CD4-positive, CD25-positive, alpha-beta regulatory T cell (primary cell): Measurements from ENCODE around the gene ZEB1. TPM values are rescaled to one million over a fixed set of nuclear protein-coding genes. Genes with fewer than 3 reads are reported as not detected.

Source experiments
- ATAC-seq, 2 donors: fragments of 150-1000 bp; cut with Tn5 transposase; one replicate each; pipeline ENCODE4 v1.10.0; 2021; ENCODE audit warnings: low read depth in 2 of 2, moderate number of reproducible peaks in 2 of 2, moderate library complexity in 1 of 2
- DNase-seq, 3 donors: peaks; one replicate each; pipeline versions ENCODE4 v3.0.0 to v3.0.0-alpha.2; 2012 to 2022; ENCODE audit warnings: mixed read lengths in 1 of 3
- H3K27ac ChIP-seq: one replicate; pipeline ENCODE4 v1.7.0; 2013; ENCODE audit warnings: mild to moderate bottlenecking, low read length; ENCODE audit not compliant: insufficient read depth, poor library complexity, severe bottlenecking
- H3K27me3 ChIP-seq: one replicate; pipeline ENCODE4 v1.7.0; 2013; ENCODE audit warnings: low read length; ENCODE audit not compliant: control insufficient read depth, insufficient read depth
- H3K36me3 ChIP-seq: one replicate; pipeline ENCODE4 v1.7.0; 2013; ENCODE audit warnings: mild to moderate bottlenecking, low read length, moderate library complexity; ENCODE audit not compliant: control insufficient read depth, insufficient read depth
- H3K4me1 ChIP-seq: 2 replicates; pipeline ENCODE4 v1.7.0; 2013; ENCODE audit warnings: mild to moderate bottlenecking, low read length; ENCODE audit not compliant: insufficient read depth, control insufficient read depth, poor library complexity, severe bottlenecking
- H3K4me3 ChIP-seq: one replicate; pipeline ENCODE4 v1.7.0; 2013; ENCODE audit warnings: low read depth, mild to moderate bottlenecking, low read length, moderate library complexity
- H3K9me3 ChIP-seq, 2 experiments: 1 replicate in 1 of 2; 2 replicates in 1 of 2; pipeline ENCODE4 v1.7.0; 2013; ENCODE audit warnings: low read length in 2 of 2, mild to moderate bottlenecking in 1 of 2, moderate library complexity in 1 of 2; ENCODE audit not compliant: control insufficient read depth in 2 of 2
- H3K27ac Mint-ChIP-seq, 3 donors: one replicate each; pipeline ENCODE4 v1.8.0; 2020 to 2022; ENCODE audit warnings: mild to moderate bottlenecking in 3 of 3, mixed read lengths in 3 of 3, moderate library complexity in 2 of 3
- H3K27me3 Mint-ChIP-seq: one replicate; pipeline ENCODE4 v1.8.0; 2022; ENCODE audit warnings: mild to moderate bottlenecking, mixed read lengths
- H3K36me3 Mint-ChIP-seq: one replicate; pipeline ENCODE4 v1.8.0; 2020; ENCODE audit warnings: mixed read lengths
- H3K4me1 Mint-ChIP-seq, 4 donors: one replicate each; pipeline ENCODE4 v1.8.0; 2020 to 2022; ENCODE audit warnings: mixed read lengths in 4 of 4, mild to moderate bottlenecking in 1 of 4
- H3K4me3 Mint-ChIP-seq, 4 donors: one replicate each; pipeline ENCODE4 v1.8.0; 2020 to 2022; ENCODE audit warnings: mild to moderate bottlenecking in 4 of 4, mixed read lengths in 4 of 4, moderate library complexity in 3 of 4
- H3K9me3 Mint-ChIP-seq, 7 donors: one replicate each; pipeline ENCODE4 v1.8.0; 2020 to 2022; ENCODE audit warnings: mixed read lengths in 7 of 7, mild to moderate bottlenecking in 3 of 7, moderate library complexity in 2 of 7
- polyA plus RNA-seq, 4 donors: library from polyadenylated mRNA; unstranded; fragments of 300-500 nt; fragmentation: Illumina TruSeq; gene quantifications; one replicate each; pipeline ENCODE4 v1.2.3, GENCODE V29; 2021
- total RNA-seq: library from RNA; stranded (reverse); gene quantifications from one replicate; pipeline ENCODE4 v1.2.3, GENCODE V29; 2022

The ZEB1 gene
- total RNA-seq, result 150 TPM
- 10 to 100 TPM; 26.2 to 40.2 (median 28.8) TPM for polyA plus RNA-seq

DNA sequence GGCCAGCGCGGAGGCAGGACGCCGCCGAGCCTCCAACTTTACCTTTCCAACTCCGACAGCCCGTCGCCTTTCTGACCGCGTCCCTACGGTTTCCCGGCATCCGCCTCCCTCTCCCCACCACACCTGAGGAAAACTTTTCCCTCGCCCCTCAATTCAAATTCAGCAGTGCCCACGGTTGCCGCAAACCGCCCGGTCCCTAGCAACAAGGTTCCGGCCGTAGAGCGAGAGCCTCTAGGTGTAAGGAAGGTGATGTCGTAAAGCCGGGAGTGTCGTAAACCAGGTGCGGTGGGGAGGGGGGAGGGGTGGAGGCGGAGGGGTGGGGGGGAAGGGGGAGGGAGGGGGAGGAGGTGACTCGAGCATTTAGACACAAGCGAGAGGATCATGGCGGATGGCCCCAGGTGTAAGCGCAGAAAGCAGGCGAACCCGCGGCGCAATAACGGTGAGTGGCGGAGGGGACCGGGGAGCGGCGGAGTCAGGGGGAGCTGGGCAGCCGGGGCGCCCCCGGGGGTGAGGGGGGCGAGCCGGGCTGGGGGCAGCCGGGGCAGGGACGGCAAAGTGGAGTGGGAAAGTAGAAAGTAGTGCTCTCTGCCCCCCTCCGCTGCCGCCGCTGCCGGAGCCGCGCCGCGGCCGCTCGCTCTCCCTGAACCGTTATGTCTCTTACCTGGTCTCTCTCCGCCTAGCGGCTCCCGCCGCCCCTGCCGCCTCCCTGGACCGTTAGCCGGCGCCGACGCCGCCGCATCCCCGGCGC lies at the start of gene ZEB1:
ZEB1 (plus strand) TSS at position 363 of the 748 bp plus-strand sequence; CDS start at position 382, 19 bp downstream.
- no peaks in the 10 kb centered on the region for H3K36me3 ChIP-seq
- H3K4me1 ChIP-seq, result peaks cover 42% of the 10 kb centered on the region
- H3K27me3 ChIP-seq, result no peaks in the 10 kb centered on the region
- Mint-ChIP-seq H3K9me3 (peaks cover 0 to 1% (median 0%) of the 10 kb centered on the region in 7 donors), H3K27ac (peak within 1 kb of the TSS; percentile 96 to 99 (median 96)), H3K4me1 (peaks cover 29 to 43% (median 35%) of the 10 kb centered on the region in 4 donors), H3K4me3 (peak within 1 kb of the TSS; percentile 96 to 100 (median 100)), H3K36me3 (no peaks in the 10 kb centered on the region), H3K27me3 (peaks cover 4% of the 10 kb centered on the region)
- H3K4me3 ChIP-seq, result peak within 1 kb of the TSS; percentile 76
- no peaks in the 10 kb centered on the region for H3K9me3 ChIP-seq
- DNase-seq, result peak; percentile 90 to 97 (median 92)
- H3K27ac ChIP-seq, result peak within 1 kb of the TSS; percentile 97
- ATAC-seq, result peak; percentile 63 to 68

DNA sequence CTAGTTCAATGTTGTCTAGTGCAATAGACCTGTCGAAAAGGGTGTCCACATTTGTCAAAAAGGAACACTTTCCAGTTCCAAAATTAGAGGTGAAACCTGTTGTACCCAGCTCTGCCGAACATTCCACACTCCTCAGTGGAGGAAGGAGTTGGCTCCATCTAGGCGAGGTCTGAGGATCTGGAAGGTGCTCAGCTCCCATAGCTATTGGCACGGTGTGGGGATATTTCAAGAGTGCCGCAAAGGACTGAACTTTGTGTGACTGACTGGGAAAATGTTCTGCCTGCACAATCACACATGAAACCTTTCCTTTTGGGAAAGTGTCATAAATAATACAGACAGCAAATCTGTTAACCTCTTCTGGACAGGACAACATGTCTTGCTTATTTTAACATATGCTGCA lies 48.1 kb upstream of the ZEB1 start:
- H3K4me1 Mint-ChIP-seq, result no peaks in the 10 kb centered on the region
- no peak for DNase-seq
- Histone ChIP-seq H3K9me3 (peaks cover 6 to 9% of the 10 kb centered on the region in 2 experiments), H3K4me1 (no peaks in the 10 kb centered on the region), H3K36me3 (no peaks in the 10 kb centered on the region), H3K4me3 (no peak overlapping the region), H3K27ac (no peak overlapping the region), H3K27me3 (no peaks in the 10 kb centered on the region)
- no peaks in the 10 kb centered on the region for H3K27me3 Mint-ChIP-seq
- H3K4me3 Mint-ChIP-seq, result no peak overlapping the region
- no peak for ATAC-seq
- H3K9me3 Mint-ChIP-seq, result peaks cover 0 to 13% (median 2%) of the 10 kb centered on the region in 7 donors
- peaks cover 3% of the 10 kb centered on the region for H3K36me3 Mint-ChIP-seq
- no peak overlapping the region for H3K27ac Mint-ChIP-seq

DNA sequence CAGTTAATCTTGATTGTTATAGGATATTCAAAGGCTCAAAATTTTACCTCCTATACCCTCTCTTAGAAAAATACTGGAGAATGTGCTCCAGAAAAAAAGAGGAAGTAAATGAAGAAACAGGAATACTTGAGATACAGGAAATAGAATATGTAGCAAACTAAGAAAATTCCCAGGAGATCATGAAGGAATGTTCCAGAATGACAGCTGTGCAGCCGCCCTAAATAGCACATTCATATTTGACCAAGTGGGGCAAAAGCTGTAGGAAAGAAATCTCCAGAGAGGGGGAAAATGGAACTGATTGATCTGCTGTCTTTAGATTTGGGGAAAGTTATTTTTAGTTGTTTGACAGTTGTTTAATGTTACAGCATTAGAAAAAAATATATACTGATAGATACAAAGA lies 46.2 kb upstream of the ZEB1 start:
- Mint-ChIP-seq H3K27ac (no peak overlapping the region), H3K27me3 (no peaks in the 10 kb centered on the region), H3K9me3 (peaks cover 0 to 13% (median 2%) of the 10 kb centered on the region in 7 donors), H3K36me3 (peaks cover 3% of the 10 kb centered on the region), H3K4me3 (no peak overlapping the region), H3K4me1 (no peaks in the 10 kb centered on the region)
- Histone ChIP-seq H3K4me3 (no peak overlapping the region), H3K4me1 (no peaks in the 10 kb centered on the region), H3K27me3 (no peaks in the 10 kb centered on the region), H3K27ac (no peak overlapping the region), H3K9me3 (peaks cover 6 to 9% of the 10 kb centered on the region in 2 experiments), H3K36me3 (no peaks in the 10 kb centered on the region)
- ATAC-seq (no peak), DNase-seq (no peak)

DNA sequence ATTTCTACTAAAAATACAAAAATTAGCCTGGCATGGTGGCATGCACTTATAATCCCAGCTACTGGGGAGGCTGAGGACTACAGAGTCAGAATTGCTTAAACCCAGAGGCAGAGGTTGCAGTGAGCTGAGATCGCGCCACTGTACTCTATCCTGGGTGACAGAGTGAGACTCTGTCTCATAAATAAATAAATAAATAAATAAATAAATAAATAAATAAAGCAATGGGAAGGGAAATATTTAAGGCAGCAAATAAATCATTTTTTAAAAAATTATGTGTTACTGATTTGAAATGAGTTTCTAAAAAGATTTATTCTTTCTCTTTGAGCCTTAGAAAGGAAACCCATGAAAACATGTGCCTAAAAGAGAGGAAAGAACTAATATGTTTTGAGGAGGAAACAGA lies 45.2 kb upstream of the ZEB1 start:
- H3K4me1 ChIP-seq, result no peaks in the 10 kb centered on the region
- H3K4me3 ChIP-seq, result no peak overlapping the region
- Mint-ChIP-seq H3K4me3 (no peak overlapping the region), H3K9me3 (peaks cover 0 to 13% (median 2%) of the 10 kb centered on the region in 7 donors), H3K4me1 (no peaks in the 10 kb centered on the region), H3K27me3 (peaks cover under 1% of the 10 kb centered on the region), H3K36me3 (no peaks in the 10 kb centered on the region), H3K27ac (no peak overlapping the region)
- H3K36me3 ChIP-seq, result no peaks in the 10 kb centered on the region
- DNase-seq, result no peak
- peaks cover 6 to 9% of the 10 kb centered on the region in 2 experiments for H3K9me3 ChIP-seq
- H3K27ac ChIP-seq, result no peak overlapping the region
- no peaks in the 10 kb centered on the region for H3K27me3 ChIP-seq
- no peak for ATAC-seq

DNA sequence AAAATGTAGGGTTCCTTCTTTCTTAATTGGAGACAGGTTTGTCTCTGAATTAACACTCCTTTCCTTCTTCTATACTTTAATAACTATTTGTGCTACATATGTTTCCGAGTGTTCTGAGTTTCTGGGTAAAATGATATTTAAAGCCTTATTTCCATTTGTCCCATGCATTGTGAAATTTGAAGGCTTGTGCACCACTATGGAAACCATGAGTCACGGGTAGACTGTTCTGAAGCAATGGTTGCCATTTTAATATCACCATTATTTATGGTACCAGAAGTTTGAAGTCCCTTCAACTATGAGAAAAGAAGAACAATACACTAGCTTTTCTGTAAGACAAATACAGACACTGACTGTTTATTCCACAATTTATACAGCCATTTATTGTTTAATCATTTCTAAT lies 44.7 kb upstream of the ZEB1 start:
- ATAC-seq, result no peak
- H3K4me1 Mint-ChIP-seq, result no peaks in the 10 kb centered on the region

DNA sequence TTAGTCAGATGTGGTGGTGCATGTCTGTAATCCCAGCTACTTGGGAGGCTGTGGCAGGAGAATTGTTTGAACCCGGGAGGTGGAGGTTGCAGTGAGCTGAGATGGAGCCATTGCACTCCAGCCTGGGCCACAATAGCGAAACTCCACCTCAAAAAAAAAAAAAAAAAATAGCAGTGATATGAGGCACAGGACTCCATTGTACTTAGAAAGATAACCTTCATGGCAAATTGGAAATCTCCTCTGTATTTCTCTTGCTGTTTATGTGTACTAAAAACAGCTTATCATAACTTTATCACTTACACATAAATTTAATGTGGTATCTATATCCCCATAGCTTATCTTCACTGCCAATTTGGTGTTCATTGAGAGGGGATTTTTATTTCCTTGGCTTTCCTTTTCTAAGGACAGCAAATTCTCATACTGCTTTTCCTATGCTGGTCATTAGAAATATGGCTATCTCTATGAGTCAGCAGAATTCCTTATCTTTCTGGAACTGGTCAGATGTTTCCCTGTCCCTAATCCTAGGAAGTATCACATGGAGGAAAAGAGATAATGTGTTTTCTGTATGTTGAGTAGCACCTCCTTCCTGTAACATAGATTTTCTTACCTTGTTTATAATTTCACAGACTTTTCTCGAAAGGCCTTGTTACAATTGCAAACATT lies 40.6 kb upstream of the ZEB1 start:
- Mint-ChIP-seq H3K36me3 (no peaks in the 10 kb centered on the region), H3K4me3 (no peak overlapping the region), H3K4me1 (no peaks in the 10 kb centered on the region), H3K27me3 (peaks cover 26% of the 10 kb centered on the region), H3K27ac (no peak overlapping the region), H3K9me3 (peaks cover 0 to 8% (median 3%) of the 10 kb centered on the region in 7 donors)
- Histone ChIP-seq H3K27ac (no peak overlapping the region), H3K36me3 (no peaks in the 10 kb centered on the region), H3K9me3 (peaks cover 2 to 4% of the 10 kb centered on the region in 2 experiments), H3K4me1 (no peaks in the 10 kb centered on the region), H3K27me3 (no peaks in the 10 kb centered on the region), H3K4me3 (no peak overlapping the region)
- ATAC-seq, result no peak
- no peak for DNase-seq

More for the DNA sequence above, 44.7 kb upstream of the ZEB1 start:
- Histone ChIP-seq H3K4me1 (no peaks in the 10 kb centered on the region), H3K27ac (no peak overlapping the region), H3K27me3 (no peaks in the 10 kb centered on the region), H3K36me3 (no peaks in the 10 kb centered on the region), H3K9me3 (peaks cover 6 to 9% of the 10 kb centered on the region in 2 experiments), H3K4me3 (no peak overlapping the region)
- Mint-ChIP-seq H3K27ac (no peak overlapping the region), H3K4me3 (no peak overlapping the region), H3K9me3 (peaks cover 0 to 13% (median 2%) of the 10 kb centered on the region in 7 donors), H3K27me3 (peaks cover 6% of the 10 kb centered on the region), H3K36me3 (no peaks in the 10 kb centered on the region)
- DNase-seq, result no peak

DNA sequence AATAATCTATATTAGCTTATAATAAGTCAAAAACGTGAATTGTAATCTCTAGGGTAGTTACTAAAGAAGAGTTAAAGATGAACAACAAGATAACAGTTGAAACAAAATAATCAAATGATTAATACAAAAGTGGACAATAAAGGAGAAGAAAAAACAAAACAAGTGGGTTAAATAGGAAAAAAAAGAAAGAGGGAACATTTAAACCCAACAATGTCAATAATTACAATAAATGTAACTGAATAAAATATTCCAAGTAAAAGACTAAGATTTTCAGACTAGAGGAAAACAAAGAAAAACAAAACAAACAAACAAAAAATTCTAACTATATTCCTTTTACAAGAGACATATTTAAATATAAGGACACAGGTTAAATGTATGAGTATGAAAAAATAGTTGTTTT lies 38.0 kb upstream of the ZEB1 start:
- Histone ChIP-seq H3K9me3 (peaks cover 2 to 4% of the 10 kb centered on the region in 2 experiments), H3K27ac (no peak overlapping the region), H3K4me1 (no peaks in the 10 kb centered on the region), H3K27me3 (peaks cover 4% of the 10 kb centered on the region), H3K36me3 (no peaks in the 10 kb centered on the region), H3K4me3 (no peak overlapping the region)
- peaks cover 26% of the 10 kb centered on the region for H3K27me3 Mint-ChIP-seq
- DNase-seq (no peak), ATAC-seq (no peak)
- no peaks in the 10 kb centered on the region for H3K36me3 Mint-ChIP-seq
- H3K9me3 Mint-ChIP-seq, result peaks cover 0 to 8% (median 3%) of the 10 kb centered on the region in 7 donors
- H3K4me3 Mint-ChIP-seq, result no peak overlapping the region
- H3K27ac Mint-ChIP-seq, result no peak overlapping the region
- no peaks in the 10 kb centered on the region for H3K4me1 Mint-ChIP-seq
